GM10266 (cell line): ENCODE measurements around the gene ARHGEF7.

Experiments
- DNase-seq: peaks from one replicate; pipeline ENCODE4 v3.0.0; 2012; ENCODE audit errors: extremely low spot score
- CTCF ChIP-seq: IDR thresholded peaks from 2 replicates; pipeline ENCODE4 v1.5.1; 2012; ENCODE audit warnings: mild to moderate bottlenecking, low read depth; ENCODE audit not compliant: control insufficient read depth, insufficient read depth; ENCODE audit errors: missing control alignments

Gene ARHGEF7

GRCh38 chr13:111304603-111305289 lies 189.6 kb downstream of the ARHGEF7 start:
- no peak for TF ChIP-seq CTCF
- no peak for DNase-seq

- DNase-seq, result no peak
- TF ChIP-seq CTCF, result no peak
Measured at GRCh38 chr13:111312944-111313590, 198.0 kb downstream of the ARHGEF7 start.

GRCh38 chr13:111313911-111314425 lies 198.9 kb downstream of the ARHGEF7 start:
- TF ChIP-seq CTCF, result no peak
- DNase-seq, result no peak

- DNase-seq, result no peak
- TF ChIP-seq CTCF, result no peak
Measured at GRCh38 chr13:111314852-111315251, 199.7 kb downstream of the ARHGEF7 start.

GRCh38 chr13:111315347-111315995 lies 200.4 kb downstream of the ARHGEF7 start:
- TF ChIP-seq CTCF, result no peak
- no peak for DNase-seq

- TF ChIP-seq CTCF, result no peak
- DNase-seq, result no peak
Measured at GRCh38 chr13:111316161-111316730, 201.1 kb downstream of the ARHGEF7 start.
